GM12865 (cell line): ENCODE measurements around the gene YIPF3.
"Not testable (repeated sequence)": the region's sequence is repeated elsewhere in the genome, so short reads cannot be mapped to it uniquely, and the experiment has no call there.

Experiments
- DNase-seq: peaks from one replicate; pipeline ENCODE4 v3.0.0; 2010; ENCODE audit warnings: low read depth
- H3K4me3 ChIP-seq: 2 replicates; pipeline ENCODE4 v1.5.1; 2011; ENCODE audit warnings: mild to moderate bottlenecking, low read depth, low read length, control low read depth
- TF ChIP-seq, protein P1 (sequence below): IDR thresholded peaks from 2 replicates; pipeline ENCODE4 v1.5.1; 2011; ENCODE audit warnings: low read length, control low read depth, low read depth, inconsistent platforms; ENCODE audit not compliant: insufficient read depth; ENCODE audit errors: missing control alignments

The YIPF3 gene

DNA sequence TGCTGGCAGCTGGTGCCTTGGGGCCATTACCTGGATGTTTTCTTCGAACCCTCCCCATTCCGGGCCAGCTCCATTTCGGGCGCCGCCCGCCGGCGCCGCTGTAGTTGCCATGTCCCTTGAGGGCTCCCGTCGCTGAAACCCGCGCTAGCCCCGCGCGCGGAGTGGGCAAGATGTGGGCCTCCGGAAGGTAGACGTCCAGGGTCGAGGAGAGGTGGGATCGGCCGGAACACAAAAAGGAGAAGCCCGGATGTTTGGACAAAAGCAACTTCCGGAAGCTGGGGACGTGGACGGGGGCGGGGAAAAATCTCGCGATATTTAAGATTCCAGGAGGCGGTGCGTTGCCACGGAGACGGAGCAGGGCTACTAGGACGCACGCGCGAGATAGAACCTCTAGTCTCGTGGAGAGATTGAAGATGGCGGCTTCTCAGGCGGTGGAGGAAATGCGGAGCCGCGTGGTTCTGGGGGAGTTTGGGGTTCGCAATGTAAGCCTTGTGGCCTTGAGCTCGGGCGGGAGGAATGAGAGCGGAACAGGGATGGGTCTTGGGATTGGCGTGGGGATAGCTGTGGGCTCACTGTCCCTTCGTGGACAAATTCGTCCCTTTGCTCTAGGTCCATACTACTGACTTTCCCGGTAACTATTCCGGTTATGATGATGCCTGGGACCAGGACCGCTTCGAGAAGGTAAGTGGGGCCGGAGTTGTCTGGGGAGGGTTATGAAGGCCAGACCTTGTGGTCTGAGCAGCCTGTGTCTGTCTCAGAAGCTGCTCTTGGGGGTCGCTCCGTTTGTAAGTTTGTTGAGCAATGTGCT is at the start of gene YIPF3, which contains the start of gene POLR1C:
YIPF3 (minus strand) TSS at position 230 of the 808 bp plus-strand sequence; CDS start at position 111, 119 bp downstream.
POLR1C (plus strand) TSS at position 393 of the 808 bp plus-strand sequence; CDS start at position 414, 21 bp downstream.
- peak; percentile 99 for DNase-seq
- peak within 1 kb of the TSS; percentile 93 for H3K4me3 ChIP-seq
- TF ChIP-seq, protein P1, sequence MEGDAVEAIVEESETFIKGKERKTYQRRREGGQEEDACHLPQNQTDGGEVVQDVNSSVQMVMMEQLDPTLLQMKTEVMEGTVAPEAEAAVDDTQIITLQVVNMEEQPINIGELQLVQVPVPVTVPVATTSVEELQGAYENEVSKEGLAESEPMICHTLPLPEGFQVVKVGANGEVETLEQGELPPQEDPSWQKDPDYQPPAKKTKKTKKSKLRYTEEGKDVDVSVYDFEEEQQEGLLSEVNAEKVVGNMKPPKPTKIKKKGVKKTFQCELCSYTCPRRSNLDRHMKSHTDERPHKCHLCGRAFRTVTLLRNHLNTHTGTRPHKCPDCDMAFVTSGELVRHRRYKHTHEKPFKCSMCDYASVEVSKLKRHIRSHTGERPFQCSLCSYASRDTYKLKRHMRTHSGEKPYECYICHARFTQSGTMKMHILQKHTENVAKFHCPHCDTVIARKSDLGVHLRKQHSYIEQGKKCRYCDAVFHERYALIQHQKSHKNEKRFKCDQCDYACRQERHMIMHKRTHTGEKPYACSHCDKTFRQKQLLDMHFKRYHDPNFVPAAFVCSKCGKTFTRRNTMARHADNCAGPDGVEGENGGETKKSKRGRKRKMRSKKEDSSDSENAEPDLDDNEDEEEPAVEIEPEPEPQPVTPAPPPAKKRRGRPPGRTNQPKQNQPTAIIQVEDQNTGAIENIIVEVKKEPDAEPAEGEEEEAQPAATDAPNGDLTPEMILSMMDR = no peak

DNA sequence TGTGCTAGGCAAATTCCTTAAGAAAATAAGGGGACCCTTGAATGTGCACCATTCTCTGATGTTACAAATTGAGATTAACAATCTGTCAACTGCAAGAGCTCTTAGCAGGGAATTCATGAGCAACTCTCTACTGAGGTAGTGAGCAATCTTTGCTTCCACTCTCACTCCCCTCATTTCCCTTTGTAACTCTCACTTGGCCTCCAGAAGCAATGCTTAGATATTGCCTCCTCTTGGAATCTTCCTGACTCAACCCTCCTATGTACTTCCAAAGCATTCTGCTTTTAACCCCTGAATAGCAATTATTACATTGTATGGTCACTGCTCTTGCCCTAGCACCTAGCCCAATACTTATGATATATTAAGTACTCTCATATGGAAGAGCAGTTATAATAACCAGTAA is 42.6 kb upstream of the YIPF3 start:
- TF ChIP-seq, protein P1 = no peak
- H3K4me3 ChIP-seq = no peak overlapping the region
- no peak for DNase-seq

DNA sequence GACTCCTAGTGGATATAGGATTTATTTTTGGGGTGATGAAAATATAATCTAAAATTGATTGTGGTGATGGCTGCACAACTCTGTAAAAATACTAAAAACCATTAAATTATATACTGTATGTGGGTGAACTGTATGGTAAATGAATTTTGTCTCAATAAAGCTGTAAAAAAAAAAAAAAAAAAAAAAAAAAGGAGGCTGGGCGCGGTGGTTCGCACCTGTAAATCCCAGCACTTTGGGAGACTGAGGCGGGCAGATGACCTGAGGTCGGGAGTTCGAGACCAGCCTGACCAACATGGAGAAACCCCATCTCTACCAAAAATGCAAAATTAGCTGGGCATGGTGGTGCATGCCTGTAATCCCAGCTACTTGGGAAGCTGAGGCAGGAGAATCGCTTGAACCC is 40.9 kb upstream of the YIPF3 start:
- H3K4me3 ChIP-seq, DNase-seq: not testable (repeated sequence)

DNA sequence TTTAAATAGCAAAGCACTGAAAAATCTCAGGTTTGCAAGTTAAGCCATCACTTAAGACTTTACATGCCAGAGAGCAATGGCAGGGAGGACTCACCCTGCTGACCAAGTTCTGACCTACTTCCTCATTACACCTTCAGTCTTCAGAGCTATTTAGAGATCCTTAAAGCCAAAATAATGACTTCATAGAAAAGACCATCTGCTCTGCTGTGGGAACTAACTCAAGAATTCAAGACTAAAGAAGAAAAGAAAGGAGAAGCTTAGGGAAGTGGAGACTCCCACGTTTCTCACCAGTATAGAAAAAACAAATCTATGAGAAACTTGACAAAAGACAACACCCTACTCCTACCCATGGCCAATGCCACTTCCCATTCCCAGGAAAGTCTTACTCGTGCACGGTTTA is 30.5 kb upstream of the YIPF3 start:
- H3K4me3 ChIP-seq = no peak overlapping the region
- no peak for DNase-seq
- TF ChIP-seq, protein P1 = no peak

DNA sequence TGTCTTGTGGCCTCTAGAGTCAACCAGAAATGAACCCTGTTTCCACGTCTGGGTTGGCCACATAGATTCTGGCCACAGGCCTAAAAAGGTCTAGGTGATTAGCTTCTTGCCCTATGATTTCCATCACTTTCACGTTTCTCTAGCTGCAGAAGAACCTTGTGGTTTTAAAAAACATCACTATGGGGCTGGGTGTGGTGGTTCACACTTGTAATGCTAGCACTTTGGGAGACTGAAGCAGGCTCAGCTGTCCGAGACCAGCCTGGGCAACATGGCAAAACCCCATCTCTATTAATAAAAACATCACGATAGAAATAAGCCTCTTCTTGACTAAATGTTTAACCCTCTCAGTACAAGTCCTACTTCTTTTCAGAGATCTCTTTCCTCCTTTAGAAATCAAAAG is 27.7 kb upstream of the YIPF3 start:
- TF ChIP-seq, protein P1 = no peak
- no peak for DNase-seq
- no peak overlapping the region for H3K4me3 ChIP-seq

DNA sequence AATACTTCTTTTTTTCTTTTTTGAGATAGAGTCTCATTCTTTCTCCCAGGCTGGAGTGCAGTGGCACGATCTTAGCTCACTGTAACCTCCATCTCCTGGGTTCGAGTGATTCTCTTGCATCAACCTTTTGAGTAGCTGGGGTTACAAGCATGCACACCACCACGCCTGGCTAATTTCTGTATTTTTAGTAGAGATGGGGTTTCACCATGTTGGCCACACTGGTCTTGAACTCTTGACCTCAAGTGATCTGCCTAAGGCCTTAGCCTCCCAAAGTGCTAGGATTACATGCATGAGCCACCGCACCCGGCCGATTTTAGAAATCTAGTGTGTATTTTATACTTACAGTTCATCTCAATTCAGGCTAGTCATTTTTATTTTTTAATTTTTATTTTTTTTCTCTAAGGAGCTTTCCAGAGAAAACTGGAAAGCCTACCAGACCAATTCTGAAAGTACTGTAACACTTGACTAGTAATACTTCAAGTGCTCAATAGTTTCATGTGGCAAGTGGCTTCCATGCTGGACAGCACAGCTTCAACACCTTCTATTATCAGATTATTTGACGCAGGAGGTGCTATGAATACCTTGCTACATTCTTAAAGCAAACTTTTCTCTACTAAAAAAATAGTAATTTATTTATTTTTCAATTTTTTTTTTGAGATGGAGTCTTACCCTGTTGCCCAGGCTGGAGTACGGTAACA is 25.2 kb upstream of the YIPF3 start:
- DNase-seq = peak; percentile 53
- H3K4me3 ChIP-seq = no peak overlapping the region
- TF ChIP-seq, protein P1 = no peak

DNA sequence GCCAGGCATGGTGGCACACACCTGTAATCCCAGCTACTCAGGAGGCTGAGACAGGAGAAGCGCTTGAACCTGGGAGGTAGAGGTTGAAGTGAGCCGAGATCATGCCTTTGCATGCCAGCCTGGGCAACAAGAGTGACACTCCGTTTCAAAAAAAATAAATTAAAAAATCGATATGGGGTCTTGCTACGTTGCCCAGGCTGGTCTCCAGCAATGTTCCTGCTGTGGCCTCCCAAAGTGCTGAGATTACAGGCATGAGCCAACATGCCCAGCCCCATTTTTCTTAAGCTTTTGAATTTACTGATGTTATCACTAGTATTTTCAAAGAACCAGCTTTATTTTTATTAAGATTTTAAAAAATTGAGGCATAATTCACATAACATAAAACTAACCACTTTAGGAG is 23.8 kb upstream of the YIPF3 start:
- TF ChIP-seq, protein P1 = no peak
- no peak overlapping the region for H3K4me3 ChIP-seq
- no peak for DNase-seq

DNA sequence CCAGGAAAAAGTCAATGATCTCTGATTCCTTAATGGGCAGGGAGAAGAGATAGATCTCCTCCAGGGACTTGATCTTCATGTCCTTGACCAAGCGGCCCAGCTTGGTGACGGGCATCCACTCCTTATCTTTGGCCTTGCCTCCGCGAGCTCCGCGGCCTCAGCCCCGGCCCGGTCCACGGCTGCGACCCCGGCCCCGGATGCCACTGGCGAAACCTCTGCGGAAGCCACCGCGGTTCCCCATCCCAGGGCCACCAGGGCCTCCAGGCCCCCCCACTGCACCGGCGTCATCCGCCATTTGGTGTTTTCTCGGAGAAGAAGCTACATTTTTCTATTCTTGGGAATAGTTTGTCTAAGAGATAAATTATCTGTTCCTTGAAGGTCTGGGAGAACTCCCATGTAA is 22.7 kb upstream of the YIPF3 start:
- H3K4me3 ChIP-seq, DNase-seq: not testable (repeated sequence)

DNA sequence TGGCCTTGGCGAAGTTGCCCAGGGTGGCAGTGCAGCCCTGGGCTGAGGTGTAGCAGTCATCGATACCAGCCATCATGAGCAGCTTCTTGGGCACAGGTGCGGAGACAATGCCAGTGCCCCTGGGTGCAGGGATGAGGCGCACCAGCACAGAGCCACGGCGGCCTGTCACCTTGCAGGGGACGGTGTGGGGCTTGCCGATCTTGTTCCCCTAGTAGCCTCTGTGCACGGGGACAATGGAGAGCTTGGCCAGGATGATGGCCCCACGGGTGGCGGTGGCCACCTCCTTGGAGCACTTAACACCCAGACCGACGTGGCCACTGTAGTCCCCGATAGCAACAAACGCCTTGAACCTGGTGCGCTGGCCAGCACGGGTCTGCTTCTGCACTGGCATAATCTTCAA is 22.3 kb upstream of the YIPF3 start:
- not testable (repeated sequence) for H3K4me3 ChIP-seq, DNase-seq
